Effector CD8-positive, alpha-beta T cell (primary cell): Measurements from ENCODE around the gene TRAF6.
"Not testable (repeated sequence)": the region's sequence is repeated elsewhere in the genome, so short reads cannot be mapped to it uniquely, and the experiment has no call there.

ENCODE experiments used
- DNase-seq: peaks from one replicate; lab custom pipeline; 2025; lab: John Stamatoyannopoulos, UW

TRAF6 gene

GRCh38 chr11:36492724-36493304 lies 17.3 kb downstream of the TRAF6 start:
- DNase-seq: no peak

- DNase-seq: no peak
Observed at GRCh38 chr11:36490026-36490806, 19.9 kb downstream of the TRAF6 start.

GRCh38 chr11:36488096-36488495 lies 22.0 kb downstream of the TRAF6 start:
- DNase-seq: no peak

GRCh38 chr11:36487619-36488018 lies 22.5 kb downstream of the TRAF6 start:
- DNase-seq: no peak

- no peak for DNase-seq
Observed at GRCh38 chr11:36485298-36486002, 24.6 kb downstream of the TRAF6 start.

GRCh38 chr11:36483042-36483441 lies 27.0 kb downstream of the TRAF6 start:
- DNase-seq: not testable (repeated sequence)

- DNase-seq: no peak
Observed at GRCh38 chr11:36480833-36481232, 29.2 kb downstream of the TRAF6 start.

- no peak for DNase-seq
Observed at GRCh38 chr11:36478700-36479329, 31.3 kb downstream of the TRAF6 start.

- no peak for DNase-seq
Observed at GRCh38 chr11:36475192-36475591, 34.9 kb downstream of the TRAF6 start.

- no peak for DNase-seq
Observed at GRCh38 chr11:36471577-36471976, 38.5 kb downstream of the TRAF6 start.

GRCh38 chr11:36469881-36470802 lies 39.9 kb downstream of the TRAF6 start:
- DNase-seq: no peak

GRCh38 chr11:36469063-36469462 lies 41.0 kb downstream of the TRAF6 start:
- no peak for DNase-seq

- DNase-seq: no peak
Observed at GRCh38 chr11:36467916-36468315, 42.2 kb downstream of the TRAF6 start.

GRCh38 chr11:36467012-36467411 lies 43.1 kb downstream of the TRAF6 start:
- DNase-seq: no peak

GRCh38 chr11:36465449-36466163 lies 44.5 kb downstream of the TRAF6 start:
- DNase-seq: no peak

- DNase-seq: no peak
Observed at GRCh38 chr11:36464720-36465119, 45.4 kb downstream of the TRAF6 start.

- no peak for DNase-seq
Observed at GRCh38 chr11:36463781-36464180, 46.3 kb downstream of the TRAF6 start.

- no peak for DNase-seq
Observed at GRCh38 chr11:36462321-36462720, 47.8 kb downstream of the TRAF6 start.

- DNase-seq: no peak
Observed at GRCh38 chr11:36460220-36460619, 49.9 kb downstream of the TRAF6 start.

GRCh38 chr11:36459046-36459445 lies 51.0 kb downstream of the TRAF6 start:
- no peak for DNase-seq
